Measurements from ENCODE around the gene TSNAX. TPM values are rescaled to one million over a fixed set of nuclear protein-coding genes. Genes with fewer than 3 reads are reported as not detected.
A peak's percentile ranks its signal among the peaks of the same experiment; 100 is the strongest.

The TSNAX gene
- total RNA-seq, 1 donor from 2014 or later, result 61.0 TPM

DNA sequence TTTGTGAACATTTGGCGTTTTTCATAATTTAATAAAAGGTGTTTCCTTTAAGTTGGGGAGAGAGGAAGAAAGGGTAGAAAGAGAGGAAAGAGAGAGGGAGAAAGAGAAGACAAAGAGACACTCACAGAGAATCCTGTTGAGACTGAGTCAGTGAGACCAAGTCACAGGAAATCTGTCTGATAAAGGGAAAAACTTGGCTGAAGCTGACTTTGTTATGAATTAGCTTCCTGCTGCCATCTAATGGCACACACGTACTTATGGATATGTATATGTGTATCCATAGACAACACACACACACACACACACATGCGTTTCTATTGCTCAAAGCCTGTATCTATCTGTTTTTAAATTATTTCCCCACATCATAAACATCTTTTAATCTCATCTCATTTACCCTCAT is 55.6 kb downstream of the TSNAX start:
- no peaks in the 10 kb centered on the region for H3K79me2 ChIP-seq (ENCODE audit: low read depth)
- no peak overlapping the region for H3K27ac Mint-ChIP-seq

DNA sequence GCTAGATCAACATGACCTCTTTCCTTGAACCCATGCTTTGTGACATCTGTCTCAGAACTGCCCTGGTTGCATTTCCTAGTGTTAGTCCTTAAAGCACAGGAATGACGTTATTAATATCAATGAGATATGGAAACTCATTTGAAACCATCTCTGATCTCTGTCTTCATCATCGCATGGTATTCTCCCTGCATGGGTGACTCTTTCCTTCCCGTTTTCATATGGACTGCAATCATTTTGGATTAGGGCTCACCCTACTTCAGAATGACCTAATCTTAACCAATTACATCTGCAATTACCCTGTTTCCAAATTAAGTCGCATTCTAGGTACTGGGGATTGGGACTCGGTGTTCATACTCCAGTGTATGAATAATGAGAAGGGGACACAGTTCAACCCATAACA is 56.5 kb downstream of the TSNAX start:
- H3K27me3 Mint-ChIP-seq (ENCODE audit: insufficient read depth, low read depth), result peaks cover 4% of the 10 kb centered on the region
- Histone ChIP-seq H3K9ac (no peak overlapping the region), H3K9me3 (ENCODE audit: low read depth) (no peaks in the 10 kb centered on the region), H4K20me1 (ENCODE audit: low read depth) (no peaks in the 10 kb centered on the region), H3K79me2 (ENCODE audit: low read depth) (no peaks in the 10 kb centered on the region), H3K36me3 (no peaks in the 10 kb centered on the region), H3K4me3 (no peak overlapping the region), H3F3A (ENCODE audit: low read depth) (no peaks in the 10 kb centered on the region), H3K4me1 (no peaks in the 10 kb centered on the region), H2AFZ (replicated peaks) (no peak overlapping the region), H3K27ac (no peak overlapping the region), H3K27me3 (no peaks in the 10 kb centered on the region), H3K4me2 (no peak overlapping the region)
- no peak overlapping the region for H3K4me3 Mint-ChIP-seq
- no peaks in the 10 kb centered on the region for H3K9me3 Mint-ChIP-seq
- no peaks in the 10 kb centered on the region for H3K4me1 Mint-ChIP-seq
- no peak overlapping the region for H3K27ac Mint-ChIP-seq
- H3K36me3 Mint-ChIP-seq, result no peaks in the 10 kb centered on the region
- DNase-seq (ENCODE audit: low spot score), result no peak
- TF ChIP-seq EZH2phosphoT487 (IDR thresholded peaks at IDR 0.05), result no peak

More for the DNA sequence above, 55.6 kb downstream of the TSNAX start:
- DNase-seq (ENCODE audit: low spot score), result no peak
- H3K9ac ChIP-seq, result no peak overlapping the region
- no peaks in the 10 kb centered on the region for H3K36me3 ChIP-seq
- TF ChIP-seq EZH2phosphoT487 (IDR thresholded peaks at IDR 0.05), result no peak
- TF ChIP-seq, protein P1, sequence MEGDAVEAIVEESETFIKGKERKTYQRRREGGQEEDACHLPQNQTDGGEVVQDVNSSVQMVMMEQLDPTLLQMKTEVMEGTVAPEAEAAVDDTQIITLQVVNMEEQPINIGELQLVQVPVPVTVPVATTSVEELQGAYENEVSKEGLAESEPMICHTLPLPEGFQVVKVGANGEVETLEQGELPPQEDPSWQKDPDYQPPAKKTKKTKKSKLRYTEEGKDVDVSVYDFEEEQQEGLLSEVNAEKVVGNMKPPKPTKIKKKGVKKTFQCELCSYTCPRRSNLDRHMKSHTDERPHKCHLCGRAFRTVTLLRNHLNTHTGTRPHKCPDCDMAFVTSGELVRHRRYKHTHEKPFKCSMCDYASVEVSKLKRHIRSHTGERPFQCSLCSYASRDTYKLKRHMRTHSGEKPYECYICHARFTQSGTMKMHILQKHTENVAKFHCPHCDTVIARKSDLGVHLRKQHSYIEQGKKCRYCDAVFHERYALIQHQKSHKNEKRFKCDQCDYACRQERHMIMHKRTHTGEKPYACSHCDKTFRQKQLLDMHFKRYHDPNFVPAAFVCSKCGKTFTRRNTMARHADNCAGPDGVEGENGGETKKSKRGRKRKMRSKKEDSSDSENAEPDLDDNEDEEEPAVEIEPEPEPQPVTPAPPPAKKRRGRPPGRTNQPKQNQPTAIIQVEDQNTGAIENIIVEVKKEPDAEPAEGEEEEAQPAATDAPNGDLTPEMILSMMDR (IDR thresholded peaks at IDR 0.05), result no peak
- no peak overlapping the region for H3K4me2 ChIP-seq
- H3K9me3 ChIP-seq (ENCODE audit: low read depth), result no peaks in the 10 kb centered on the region
- H3K4me1 ChIP-seq, result no peaks in the 10 kb centered on the region
- H3K4me1 Mint-ChIP-seq, result no peaks in the 10 kb centered on the region
- H3K9me3 Mint-ChIP-seq, result no peaks in the 10 kb centered on the region
- H3K4me3 Mint-ChIP-seq, result no peak overlapping the region
- no peaks in the 10 kb centered on the region for H3K27me3 Mint-ChIP-seq (ENCODE audit: insufficient read depth, low read depth)
- H3K4me3 ChIP-seq, result no peak overlapping the region
- no peak overlapping the region for H3K27ac ChIP-seq
- H4K20me1 ChIP-seq (ENCODE audit: low read depth), result no peaks in the 10 kb centered on the region
- H3K27me3 ChIP-seq, result no peaks in the 10 kb centered on the region
- H3K36me3 Mint-ChIP-seq, result no peaks in the 10 kb centered on the region
- H2AFZ ChIP-seq (replicated peaks), result no peak overlapping the region
- no peaks in the 10 kb centered on the region for H3F3A ChIP-seq (ENCODE audit: low read depth)

DNA sequence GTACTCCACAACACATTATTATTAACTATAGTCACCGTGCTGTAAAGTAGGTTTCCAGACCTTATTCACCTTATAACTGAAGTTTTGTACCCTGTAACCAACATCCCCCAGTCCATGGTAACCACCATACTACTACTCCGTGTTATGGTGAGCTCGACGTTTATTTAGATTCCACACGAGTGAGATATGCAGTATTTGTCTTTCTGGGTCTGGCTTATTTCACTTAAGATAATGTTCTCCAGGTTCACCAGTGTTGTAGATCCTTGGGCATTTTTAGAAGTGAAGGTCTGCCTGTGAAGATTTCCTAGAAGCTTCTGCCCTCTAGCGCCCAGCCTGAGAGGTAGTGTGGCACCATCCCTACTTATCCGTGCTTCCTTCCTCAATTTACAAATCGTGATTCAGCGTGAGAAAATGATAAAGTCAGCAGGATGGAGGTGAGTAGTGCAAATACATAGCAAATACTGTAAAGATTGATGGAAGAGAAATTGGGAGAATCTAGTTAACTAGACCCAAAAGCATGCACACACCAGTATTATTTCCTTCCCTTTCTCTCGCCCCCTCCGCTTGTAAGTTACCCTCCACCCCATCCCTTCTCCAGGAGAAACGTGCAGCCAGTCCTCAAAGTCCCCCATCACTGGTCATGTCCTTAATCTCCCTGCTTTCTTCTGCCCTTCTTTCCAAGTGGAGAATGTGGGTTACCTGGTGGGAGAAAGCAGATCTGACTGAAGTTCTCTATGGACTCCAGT is 62.2 kb downstream of the TSNAX start:
- H3K9me3 ChIP-seq (ENCODE audit: low read depth), result no peaks in the 10 kb centered on the region
- H3K27me3 Mint-ChIP-seq (ENCODE audit: insufficient read depth, low read depth), result peaks cover 4% of the 10 kb centered on the region
- no peak overlapping the region for H3K27ac Mint-ChIP-seq

DNA sequence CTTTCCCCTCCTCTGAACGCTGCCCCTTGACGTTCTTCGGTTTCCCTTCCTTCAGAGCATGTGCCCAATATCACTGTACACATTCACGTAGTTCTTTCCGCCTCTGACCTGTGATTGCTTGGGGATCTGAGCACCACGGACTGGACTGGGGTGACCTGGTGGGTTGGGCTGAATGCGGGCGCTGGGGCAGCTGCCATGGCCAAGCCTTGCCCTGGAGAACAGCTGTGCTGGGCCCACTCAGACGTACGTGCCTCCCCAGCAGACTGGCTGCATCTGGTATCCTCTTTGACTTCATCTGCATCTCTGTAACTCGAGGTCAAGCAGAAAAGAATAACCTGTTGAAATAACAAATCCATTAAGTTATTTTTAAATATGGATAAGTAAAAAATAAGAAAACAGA is 63.0 kb downstream of the TSNAX start:
- Histone ChIP-seq H3K36me3 (no peaks in the 10 kb centered on the region), H3K27me3 (no peaks in the 10 kb centered on the region), H3K4me3 (no peak overlapping the region), H2AFZ (replicated peaks) (no peak overlapping the region), H3K4me1 (peaks cover 4% of the 10 kb centered on the region), H3K79me2 (ENCODE audit: low read depth) (no peaks in the 10 kb centered on the region), H3F3A (ENCODE audit: low read depth) (peaks cover 3% of the 10 kb centered on the region), H3K27ac (no peak overlapping the region), H3K9me3 (ENCODE audit: low read depth) (no peaks in the 10 kb centered on the region), H3K4me2 (no peak overlapping the region), H3K9ac (no peak overlapping the region), H4K20me1 (ENCODE audit: low read depth) (no peaks in the 10 kb centered on the region)
- H3K36me3 Mint-ChIP-seq, result no peaks in the 10 kb centered on the region
- H3K27ac Mint-ChIP-seq, result no peak overlapping the region
- TF ChIP-seq, protein P1 (IDR thresholded peaks at IDR 0.05), result no peak
- no peak for TF ChIP-seq EZH2phosphoT487 (IDR thresholded peaks at IDR 0.05)
- TF ChIP-seq EZH2 (IDR thresholded peaks at IDR 0.05), result no peak
- no peak for DNase-seq (ENCODE audit: low spot score)
- peaks cover 9% of the 10 kb centered on the region for H3K4me1 Mint-ChIP-seq
- no peaks in the 10 kb centered on the region for H3K9me3 Mint-ChIP-seq
- H3K27me3 Mint-ChIP-seq (ENCODE audit: insufficient read depth, low read depth), result peaks cover 4% of the 10 kb centered on the region
- H3K4me3 Mint-ChIP-seq, result no peak overlapping the region

More for the DNA sequence above, 62.2 kb downstream of the TSNAX start:
- Histone ChIP-seq H3F3A (ENCODE audit: low read depth) (no peaks in the 10 kb centered on the region), H3K9ac (no peak overlapping the region), H3K36me3 (no peaks in the 10 kb centered on the region), H2AFZ (replicated peaks) (no peak overlapping the region), H4K20me1 (ENCODE audit: low read depth) (no peaks in the 10 kb centered on the region), H3K4me3 (no peak overlapping the region), H3K4me1 (no peaks in the 10 kb centered on the region), H3K4me2 (no peak overlapping the region), H3K27ac (no peak overlapping the region), H3K79me2 (ENCODE audit: low read depth) (no peaks in the 10 kb centered on the region), H3K27me3 (no peaks in the 10 kb centered on the region)
- no peaks in the 10 kb centered on the region for H3K9me3 Mint-ChIP-seq
- peaks cover 1% of the 10 kb centered on the region for H3K4me1 Mint-ChIP-seq
- H3K4me3 Mint-ChIP-seq, result no peak overlapping the region
- H3K36me3 Mint-ChIP-seq, result no peaks in the 10 kb centered on the region
- DNase-seq (ENCODE audit: low spot score), result peak; percentile 67
- no peak for TF ChIP-seq EZH2phosphoT487 (IDR thresholded peaks at IDR 0.05)
- TF ChIP-seq, protein P1 (IDR thresholded peaks at IDR 0.05), result peak; percentile 80
